Right atrium auricular region (tissue), 2 donors: ENCODE data around the gene IL36G. TPM values are rescaled to one million over a fixed set of nuclear protein-coding genes. Genes with fewer than 3 reads are reported as not detected.

Experiments
- DNase-seq: peaks from one replicate; pipeline ENCODE4 v3.0.0-alpha.2; 2019; ENCODE audit warnings: low spot score
- H3K27ac ChIP-seq, 2 donors: fragments of 200-600 bp; sonication (generic); 1 replicate in 1 of 2; 2 replicates in 1 of 2; pipeline ENCODE4 v1.5.1; 2016 to 2019
- H3K27me3 ChIP-seq, 2 donors: fragments of 200-600 bp; sonication (generic); one replicate each; pipeline versions ENCODE4 v1.5.1 to v1.6.0; 2017 to 2019
- H3K36me3 ChIP-seq: fragments of 200-600 bp; sonication (generic); one replicate; pipeline ENCODE4 v1.5.1; 2016
- H3K4me1 ChIP-seq, 2 donors: fragments of 200-600 bp; sonication (generic); one replicate each; pipeline versions ENCODE4 v1.5.1 to v1.6.0; 2017 to 2019
- H3K4me3 ChIP-seq, 2 donors: fragments of 200-600 bp; sonication (generic); 1 replicate in 1 of 2; 2 replicates in 1 of 2; pipeline ENCODE4 v1.5.1; 2017 to 2019; ENCODE audit warnings: mild to moderate bottlenecking in 1 of 2, moderate library complexity in 1 of 2
- H3K9me3 ChIP-seq, 2 donors: fragments of 200-600 bp; sonication (generic); one replicate each; pipeline ENCODE4 v1.5.1; 2019
- total RNA-seq, 2 donors: library from RNA; depleted of rRNA; stranded (reverse); fragments of >200 nt; gene quantifications; one replicate each; pipeline ENCODE4 v1.1.0, GENCODE V29; 2016
- TF ChIP-seq, protein P1 (sequence below), 2 donors: fragments of 200-600 bp; sonication (generic); IDR thresholded peaks; one replicate each; pipeline ENCODE4 v1.5.1; 2019; ENCODE audit warnings: antibody characterized with exemption in 2 of 2

The IL36G gene
- total RNA-seq, 2 donors from 2014 or later: not detected

DNA sequence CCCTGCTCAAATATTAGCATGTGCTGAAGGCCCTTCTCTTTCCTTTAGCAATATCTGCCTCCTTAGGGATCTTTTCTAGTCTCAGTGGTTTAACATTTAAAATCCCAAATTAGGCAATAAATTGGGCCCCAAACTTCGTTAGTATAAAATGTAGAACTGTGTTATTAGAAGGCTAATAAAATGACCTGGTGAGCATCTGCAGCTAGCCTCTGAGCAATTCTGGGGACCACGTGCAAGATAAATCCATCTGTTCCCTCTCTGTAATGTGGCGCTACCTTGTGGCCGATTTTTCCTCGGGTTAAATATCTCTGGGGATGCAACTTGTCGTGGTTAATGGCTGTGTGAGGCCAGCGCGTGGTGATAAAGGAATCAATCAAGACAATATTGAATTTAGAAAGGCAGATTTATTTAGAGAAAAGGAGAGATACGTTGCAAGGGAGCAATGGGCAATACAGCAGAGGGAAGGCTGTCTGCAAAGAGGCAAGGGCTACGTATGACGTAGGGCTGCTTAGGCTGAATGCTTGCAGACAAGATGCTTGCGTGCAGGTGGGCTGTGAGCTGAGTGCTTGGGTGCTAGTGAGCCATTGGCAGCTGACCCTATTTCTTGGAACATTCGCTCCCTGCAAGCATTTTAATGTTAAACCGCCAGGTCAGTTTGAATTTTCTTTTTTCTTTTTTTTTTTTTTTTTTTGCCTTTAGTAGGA is 18.5 kb upstream of the IL36G start:
- no peak for DNase-seq
- Histone ChIP-seq H3K27ac (no peak overlapping the region), H3K4me3 (no peak overlapping the region), H3K4me1 (no peaks in the 10 kb centered on the region), H3K27me3 (no peaks in the 10 kb centered on the region), H3K9me3 (no peaks in the 10 kb centered on the region), H3K36me3 (no peaks in the 10 kb centered on the region)
- TF ChIP-seq, protein P1, sequence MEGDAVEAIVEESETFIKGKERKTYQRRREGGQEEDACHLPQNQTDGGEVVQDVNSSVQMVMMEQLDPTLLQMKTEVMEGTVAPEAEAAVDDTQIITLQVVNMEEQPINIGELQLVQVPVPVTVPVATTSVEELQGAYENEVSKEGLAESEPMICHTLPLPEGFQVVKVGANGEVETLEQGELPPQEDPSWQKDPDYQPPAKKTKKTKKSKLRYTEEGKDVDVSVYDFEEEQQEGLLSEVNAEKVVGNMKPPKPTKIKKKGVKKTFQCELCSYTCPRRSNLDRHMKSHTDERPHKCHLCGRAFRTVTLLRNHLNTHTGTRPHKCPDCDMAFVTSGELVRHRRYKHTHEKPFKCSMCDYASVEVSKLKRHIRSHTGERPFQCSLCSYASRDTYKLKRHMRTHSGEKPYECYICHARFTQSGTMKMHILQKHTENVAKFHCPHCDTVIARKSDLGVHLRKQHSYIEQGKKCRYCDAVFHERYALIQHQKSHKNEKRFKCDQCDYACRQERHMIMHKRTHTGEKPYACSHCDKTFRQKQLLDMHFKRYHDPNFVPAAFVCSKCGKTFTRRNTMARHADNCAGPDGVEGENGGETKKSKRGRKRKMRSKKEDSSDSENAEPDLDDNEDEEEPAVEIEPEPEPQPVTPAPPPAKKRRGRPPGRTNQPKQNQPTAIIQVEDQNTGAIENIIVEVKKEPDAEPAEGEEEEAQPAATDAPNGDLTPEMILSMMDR (IDR thresholded peaks at IDR 0.05): no peak

DNA sequence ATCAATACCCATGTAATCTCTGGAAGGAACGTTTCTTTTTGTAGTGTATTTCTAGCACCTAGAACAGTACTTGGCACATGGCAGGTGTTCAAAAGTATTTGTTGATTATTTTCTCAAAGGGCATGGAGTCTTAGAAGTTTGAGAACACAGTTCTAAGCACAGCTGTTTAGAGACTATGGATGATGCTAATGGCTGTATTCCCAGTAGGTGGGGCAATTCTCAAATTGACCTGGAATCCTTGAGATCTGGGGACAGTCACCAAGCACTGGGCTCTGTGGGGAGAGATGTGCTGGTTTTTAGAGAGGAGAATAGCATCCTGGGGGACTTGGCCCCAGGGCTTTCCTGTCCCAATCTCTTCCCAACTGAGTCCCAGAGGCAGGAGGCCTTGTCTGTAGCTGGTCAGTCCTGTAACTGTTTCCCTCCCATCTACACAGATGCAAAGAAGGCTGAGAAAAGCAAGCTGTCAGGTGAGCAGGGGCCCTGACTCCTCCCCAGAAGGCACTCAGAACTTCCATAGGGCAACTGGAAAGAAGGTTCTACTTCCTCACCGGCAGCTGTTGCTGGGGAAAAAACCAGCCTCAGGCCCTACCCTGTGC is 17.5 kb upstream of the IL36G start:
- DNase-seq: no peak
- Histone ChIP-seq H3K36me3 (no peaks in the 10 kb centered on the region), H3K4me1 (no peaks in the 10 kb centered on the region), H3K27me3 (no peaks in the 10 kb centered on the region), H3K27ac (no peak overlapping the region), H3K4me3 (no peak overlapping the region), H3K9me3 (no peaks in the 10 kb centered on the region)
- TF ChIP-seq, protein P1 (IDR thresholded peaks at IDR 0.05): no peak

DNA sequence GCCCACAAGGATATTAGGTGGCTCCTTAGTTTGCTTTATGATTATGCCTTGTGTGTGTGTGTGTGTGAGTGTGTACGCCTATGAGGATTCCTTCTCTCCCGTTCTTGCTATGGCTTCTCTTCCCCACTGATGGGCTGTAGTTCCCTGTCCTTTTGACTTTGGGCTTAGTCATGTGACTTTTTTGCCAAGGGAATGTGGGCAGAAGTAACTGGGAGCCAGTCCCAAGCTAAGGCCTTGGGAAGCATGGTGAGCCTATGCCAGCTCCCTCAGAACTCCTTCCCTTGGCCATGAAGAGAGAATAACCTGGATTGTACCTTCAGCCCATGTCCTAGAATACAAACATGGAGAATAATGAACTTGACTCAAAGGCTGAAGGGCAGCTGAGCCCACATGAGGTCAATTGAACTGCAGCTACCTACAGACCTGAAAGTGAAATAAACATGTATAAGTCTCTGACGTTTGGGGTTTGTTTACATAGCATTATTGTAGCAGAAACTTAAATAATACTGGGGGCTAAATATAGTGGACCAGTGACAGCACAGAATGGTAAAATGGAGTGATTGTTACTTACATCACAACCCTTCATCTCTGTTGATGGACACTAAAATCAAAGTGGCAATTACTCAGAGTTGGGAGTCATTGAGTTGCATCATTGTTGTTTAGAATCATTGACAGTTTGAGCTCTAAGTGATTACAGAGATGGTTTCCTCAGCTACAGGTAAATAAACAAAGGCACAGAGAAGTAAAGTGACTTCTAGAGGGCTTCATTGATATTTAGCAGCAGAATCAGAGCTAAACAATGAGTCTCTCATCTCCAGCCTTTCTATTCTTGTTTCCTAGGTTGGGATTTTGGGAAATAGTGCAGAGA is 15.3 kb upstream of the IL36G start:
- Histone ChIP-seq H3K4me3 (no peak overlapping the region), H3K27ac (no peak overlapping the region), H3K27me3 (no peaks in the 10 kb centered on the region), H3K36me3 (no peaks in the 10 kb centered on the region), H3K9me3 (no peaks in the 10 kb centered on the region), H3K4me1 (no peaks in the 10 kb centered on the region)
- TF ChIP-seq, protein P1 (IDR thresholded peaks at IDR 0.05): no peak
- DNase-seq: no peak

DNA sequence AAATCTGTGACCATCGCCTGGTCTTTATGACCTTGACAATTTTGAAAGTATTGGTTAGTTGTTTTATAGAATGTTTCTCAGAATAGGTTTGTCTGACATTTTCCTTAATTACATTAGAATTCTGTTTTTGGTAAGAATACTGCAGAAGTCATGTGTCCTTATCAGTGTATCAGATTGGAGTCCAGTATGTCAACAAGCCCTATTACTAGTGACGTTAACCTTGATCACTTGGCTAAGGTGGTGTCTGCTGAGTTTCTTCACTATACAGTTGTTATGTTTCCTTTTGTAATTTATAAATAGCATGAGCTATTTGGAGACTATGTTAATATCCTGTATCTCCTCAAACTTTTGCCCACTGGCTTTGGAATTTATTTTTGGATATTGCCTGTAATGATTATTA is 10.8 kb upstream of the IL36G start:
- no peak overlapping the region for H3K4me3 ChIP-seq
- no peaks in the 10 kb centered on the region for H3K27me3 ChIP-seq
- H3K27ac ChIP-seq: no peak overlapping the region
- H3K9me3 ChIP-seq: no peaks in the 10 kb centered on the region
- TF ChIP-seq, protein P1 (IDR thresholded peaks at IDR 0.05): no peak
- no peaks in the 10 kb centered on the region for H3K36me3 ChIP-seq
- no peaks in the 10 kb centered on the region for H3K4me1 ChIP-seq
- DNase-seq: no peak

DNA sequence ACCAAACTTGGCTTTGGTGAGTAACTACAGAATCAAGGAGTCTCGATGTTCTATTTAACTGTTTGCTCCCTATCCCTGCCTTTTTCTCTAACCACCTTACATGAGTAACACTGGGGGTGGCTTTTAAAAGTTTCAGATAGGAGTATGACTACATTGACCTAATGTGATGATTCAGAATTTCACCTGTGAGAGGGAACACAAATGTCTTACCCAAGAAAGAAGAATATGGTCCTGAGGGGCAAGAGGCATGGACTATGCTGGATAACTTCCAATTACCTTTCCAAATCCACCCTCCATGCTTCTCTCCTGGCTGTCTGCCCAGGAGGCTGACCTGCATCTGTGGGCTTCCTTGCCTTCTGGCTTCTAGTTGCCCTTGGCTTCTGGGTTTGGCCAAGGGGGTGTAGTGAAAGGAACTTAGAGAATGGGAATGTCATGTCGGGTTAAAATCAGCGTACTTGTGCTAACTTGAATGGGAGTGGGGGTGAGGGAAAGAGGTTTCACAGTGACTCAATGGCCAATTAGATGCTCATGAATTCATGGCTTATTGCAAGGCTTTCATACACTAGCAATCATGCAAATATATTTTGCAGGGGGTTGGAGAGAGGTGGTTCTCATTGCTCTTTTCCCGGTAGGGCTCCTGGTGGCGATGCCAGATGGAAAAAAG is 5.3 kb upstream of the IL36G start:
- Histone ChIP-seq H3K36me3 (no peaks in the 10 kb centered on the region), H3K4me3 (no peak overlapping the region), H3K9me3 (no peaks in the 10 kb centered on the region), H3K27me3 (no peaks in the 10 kb centered on the region), H3K4me1 (no peaks in the 10 kb centered on the region), H3K27ac (no peak overlapping the region)
- no peak for DNase-seq
- TF ChIP-seq, protein P1 (IDR thresholded peaks at IDR 0.05): no peak
